OCI-LY3 (cell line): Measurements from ENCODE around the gene PUM1.

Experiments
- EZH2phosphoT487 ChIP-seq: fragments of 200-600 bp; shearing (Covaris generic); IDR thresholded peaks from 2 replicates; pipeline ENCODE4 v1.6.1; 2018; ENCODE audit warnings: antibody characterized with exemption, mixed run types, low read depth
- TF ChIP-seq, protein P1 (sequence below): fragments of 200-600, 300-600 bp; sonication (generic); IDR thresholded peaks from 2 replicates; pipeline ENCODE4 v1.5.1; 2014; ENCODE audit warnings: antibody characterized with exemption, low read length, low read depth

DNA sequence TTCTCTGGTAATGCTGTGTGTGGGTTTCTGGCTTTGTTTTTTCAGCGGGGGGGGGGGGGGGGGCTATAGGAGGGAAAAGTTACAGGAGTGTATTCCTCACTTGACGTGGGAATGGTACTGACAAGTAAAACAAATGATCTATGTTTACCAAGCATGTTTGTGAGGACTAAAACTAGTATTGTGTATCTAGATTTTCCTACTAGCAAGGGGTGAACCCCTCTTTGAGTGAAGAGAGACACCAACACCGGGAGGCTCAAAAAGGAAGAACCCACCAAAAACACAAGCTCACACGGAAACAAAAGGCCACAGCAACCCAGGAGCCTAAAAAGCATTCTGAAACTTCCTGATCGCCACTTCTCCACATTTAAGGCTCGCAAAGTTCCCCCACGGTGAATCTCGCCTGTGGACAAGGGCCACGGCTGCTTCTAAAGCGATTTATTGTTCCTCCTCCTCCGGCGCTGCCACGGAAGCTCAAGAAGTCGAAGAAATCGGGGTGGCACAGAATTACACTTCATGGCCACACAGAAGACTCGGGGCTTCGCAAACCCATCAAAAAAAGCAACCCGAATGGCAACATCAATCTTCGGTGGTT is 703 bp downstream of the PUM1 start:
- TF ChIP-seq, protein P1, sequence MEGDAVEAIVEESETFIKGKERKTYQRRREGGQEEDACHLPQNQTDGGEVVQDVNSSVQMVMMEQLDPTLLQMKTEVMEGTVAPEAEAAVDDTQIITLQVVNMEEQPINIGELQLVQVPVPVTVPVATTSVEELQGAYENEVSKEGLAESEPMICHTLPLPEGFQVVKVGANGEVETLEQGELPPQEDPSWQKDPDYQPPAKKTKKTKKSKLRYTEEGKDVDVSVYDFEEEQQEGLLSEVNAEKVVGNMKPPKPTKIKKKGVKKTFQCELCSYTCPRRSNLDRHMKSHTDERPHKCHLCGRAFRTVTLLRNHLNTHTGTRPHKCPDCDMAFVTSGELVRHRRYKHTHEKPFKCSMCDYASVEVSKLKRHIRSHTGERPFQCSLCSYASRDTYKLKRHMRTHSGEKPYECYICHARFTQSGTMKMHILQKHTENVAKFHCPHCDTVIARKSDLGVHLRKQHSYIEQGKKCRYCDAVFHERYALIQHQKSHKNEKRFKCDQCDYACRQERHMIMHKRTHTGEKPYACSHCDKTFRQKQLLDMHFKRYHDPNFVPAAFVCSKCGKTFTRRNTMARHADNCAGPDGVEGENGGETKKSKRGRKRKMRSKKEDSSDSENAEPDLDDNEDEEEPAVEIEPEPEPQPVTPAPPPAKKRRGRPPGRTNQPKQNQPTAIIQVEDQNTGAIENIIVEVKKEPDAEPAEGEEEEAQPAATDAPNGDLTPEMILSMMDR: no peak
- TF ChIP-seq EZH2phosphoT487: no peak
